ENCODE measurements around the gene GCNA.
A peak's percentile ranks its signal among the peaks of the same experiment; 100 is the strongest.

Gene GCNA, protein sequence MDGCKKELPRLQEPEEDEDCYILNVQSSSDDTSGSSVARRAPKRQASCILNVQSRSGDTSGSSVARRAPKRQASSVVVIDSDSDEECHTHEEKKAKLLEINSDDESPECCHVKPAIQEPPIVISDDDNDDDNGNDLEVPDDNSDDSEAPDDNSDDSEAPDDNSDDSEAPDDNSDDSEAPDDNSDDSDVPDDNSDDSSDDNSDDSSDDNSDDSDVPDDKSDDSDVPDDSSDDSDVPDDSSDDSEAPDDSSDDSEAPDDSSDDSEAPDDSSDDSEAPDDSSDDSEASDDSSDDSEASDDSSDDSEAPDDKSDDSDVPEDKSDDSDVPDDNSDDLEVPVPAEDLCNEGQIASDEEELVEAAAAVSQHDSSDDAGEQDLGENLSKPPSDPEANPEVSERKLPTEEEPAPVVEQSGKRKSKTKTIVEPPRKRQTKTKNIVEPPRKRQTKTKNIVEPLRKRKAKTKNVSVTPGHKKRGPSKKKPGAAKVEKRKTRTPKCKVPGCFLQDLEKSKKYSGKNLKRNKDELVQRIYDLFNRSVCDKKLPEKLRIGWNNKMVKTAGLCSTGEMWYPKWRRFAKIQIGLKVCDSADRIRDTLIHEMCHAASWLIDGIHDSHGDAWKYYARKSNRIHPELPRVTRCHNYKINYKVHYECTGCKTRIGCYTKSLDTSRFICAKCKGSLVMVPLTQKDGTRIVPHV

DNA sequence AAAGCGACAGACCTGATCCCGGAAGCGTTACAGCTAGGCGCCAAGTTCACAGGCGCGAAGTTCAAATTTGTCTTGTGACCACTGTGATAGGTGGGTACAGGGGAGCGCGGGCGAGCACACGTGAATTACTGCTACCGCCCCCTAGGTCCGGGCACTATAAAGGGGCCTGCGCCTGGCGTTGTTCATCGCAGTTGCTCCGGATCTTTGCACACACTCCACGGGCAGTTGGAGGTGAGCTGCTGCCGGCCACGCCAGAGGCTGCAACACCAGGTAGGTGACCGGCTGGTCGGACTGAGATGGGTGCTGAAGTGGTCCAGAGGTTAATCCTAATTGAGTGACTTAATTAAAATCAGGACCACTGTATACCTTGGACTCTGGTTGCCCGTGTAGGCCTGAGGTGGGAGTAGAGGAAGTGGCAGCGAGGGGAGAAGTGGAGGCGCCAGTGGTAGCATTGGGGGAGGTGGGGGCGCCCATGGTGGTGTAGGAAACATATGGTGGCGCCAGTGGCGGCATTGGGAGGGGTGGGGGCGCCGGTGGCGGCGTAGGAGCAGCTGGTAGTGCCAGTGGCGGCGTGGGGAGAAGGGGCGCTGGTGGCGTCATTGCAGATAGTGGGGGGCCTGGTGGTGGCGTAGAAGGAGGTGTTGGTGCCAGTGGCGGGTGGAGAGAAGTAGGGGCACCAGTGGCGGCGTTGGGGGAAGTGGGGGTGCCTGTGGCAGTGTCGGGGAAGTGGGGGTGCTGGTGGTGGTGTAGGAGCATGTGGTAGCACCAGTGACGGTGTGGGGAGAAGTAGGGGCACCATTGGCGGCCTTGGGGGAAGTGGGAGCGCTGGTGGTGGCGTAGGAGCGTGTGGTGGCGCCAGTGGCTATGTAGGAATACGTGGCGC, at the start of gene GCNA:
Gene GCNA (plus strand): TSS at position 185 of the 883 bp plus-strand sequence. CDS start 2,385 bp downstream, outside the sequence.
- DNase-seq, result no peak

DNA sequence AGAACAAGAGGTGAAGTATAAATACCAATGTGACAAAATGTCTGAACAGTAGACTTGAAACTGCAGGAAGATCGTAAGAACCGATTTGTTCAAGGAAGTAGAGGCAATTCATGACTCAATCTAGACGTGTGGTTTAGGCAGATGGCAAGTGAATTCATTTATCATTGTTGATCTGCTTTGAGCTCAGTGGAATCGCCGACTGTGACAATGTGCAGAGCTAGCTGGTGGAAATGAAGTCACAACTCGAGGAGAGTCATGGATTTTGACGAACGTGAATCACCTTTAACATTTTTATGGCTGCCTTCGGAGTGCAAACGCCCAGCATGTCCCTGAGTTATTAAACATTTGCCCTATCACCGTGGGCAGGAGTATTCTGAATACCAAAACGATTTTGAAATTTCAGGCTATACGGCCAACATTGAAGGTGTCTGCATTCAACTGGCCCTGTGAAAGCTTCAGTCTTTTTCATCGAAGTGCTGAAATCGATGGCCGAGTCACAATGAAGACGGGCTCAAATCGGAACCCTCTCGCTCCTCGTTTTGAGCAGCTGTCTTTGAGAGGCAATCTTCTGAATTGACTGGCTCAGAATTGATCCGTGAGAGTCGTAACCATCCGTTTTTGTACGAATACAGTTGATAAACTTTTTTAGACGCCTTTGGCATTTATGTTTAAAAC, 46.0 kb upstream of the GCNA start:
- DNase-seq, result peak; percentile 18

DNA sequence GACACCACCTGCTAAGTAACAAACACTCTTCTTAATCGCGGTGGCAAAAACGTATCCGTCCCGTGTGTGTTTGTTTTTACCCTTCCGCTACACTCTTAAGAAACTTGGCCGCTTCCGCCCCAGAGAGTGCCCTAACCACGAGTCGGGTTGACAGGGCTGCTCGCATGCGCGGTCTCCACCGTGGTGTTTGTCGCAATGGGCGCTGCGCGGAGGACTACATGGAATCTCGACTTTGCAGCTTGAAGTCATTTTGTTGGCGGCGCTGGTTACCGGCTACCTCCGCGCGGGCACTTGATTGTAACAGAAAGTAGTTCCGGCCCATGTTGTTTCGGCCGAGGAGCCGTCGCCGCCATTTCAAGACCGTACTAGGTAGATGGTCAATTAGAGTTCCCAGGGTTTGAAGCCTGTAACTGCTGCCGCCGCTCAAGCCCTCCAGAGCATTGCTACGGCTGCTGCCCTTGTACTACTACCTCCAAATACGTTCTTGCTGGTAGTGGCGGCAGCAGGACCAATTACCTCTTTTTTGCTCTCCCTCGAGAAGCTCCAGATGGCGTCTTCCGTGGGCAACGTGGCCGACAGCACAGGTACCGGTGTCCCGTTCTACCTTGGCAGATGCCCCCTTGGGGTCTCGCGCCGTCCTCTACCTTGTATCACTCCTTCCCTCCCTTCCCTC, 45.3 kb upstream of the GCNA start, which contains the start of gene OGT:
Gene OGT (plus strand): TSS at position 352 of the 673 bp plus-strand sequence. CDS start 196 bp downstream, at position 548.
- DNase-seq, result peak; percentile 84

DNA sequence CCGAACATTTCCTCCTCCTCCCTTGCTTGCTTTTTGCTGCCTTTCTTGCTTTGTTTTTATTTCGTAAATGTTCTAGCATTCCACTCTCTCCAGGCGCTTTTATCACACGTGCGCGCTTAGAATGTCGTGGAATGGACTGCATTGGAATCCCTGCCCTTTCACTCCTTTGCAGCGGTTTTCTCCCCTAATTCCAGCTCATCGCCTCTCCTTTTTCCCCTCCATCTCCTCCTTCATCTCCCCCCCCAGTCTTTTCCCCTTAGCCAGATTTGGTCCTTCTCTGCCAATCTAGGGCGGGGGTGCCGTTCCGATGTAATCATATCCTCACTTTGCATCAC, 44.8 kb upstream of the GCNA start:
- no peak for DNase-seq

DNA sequence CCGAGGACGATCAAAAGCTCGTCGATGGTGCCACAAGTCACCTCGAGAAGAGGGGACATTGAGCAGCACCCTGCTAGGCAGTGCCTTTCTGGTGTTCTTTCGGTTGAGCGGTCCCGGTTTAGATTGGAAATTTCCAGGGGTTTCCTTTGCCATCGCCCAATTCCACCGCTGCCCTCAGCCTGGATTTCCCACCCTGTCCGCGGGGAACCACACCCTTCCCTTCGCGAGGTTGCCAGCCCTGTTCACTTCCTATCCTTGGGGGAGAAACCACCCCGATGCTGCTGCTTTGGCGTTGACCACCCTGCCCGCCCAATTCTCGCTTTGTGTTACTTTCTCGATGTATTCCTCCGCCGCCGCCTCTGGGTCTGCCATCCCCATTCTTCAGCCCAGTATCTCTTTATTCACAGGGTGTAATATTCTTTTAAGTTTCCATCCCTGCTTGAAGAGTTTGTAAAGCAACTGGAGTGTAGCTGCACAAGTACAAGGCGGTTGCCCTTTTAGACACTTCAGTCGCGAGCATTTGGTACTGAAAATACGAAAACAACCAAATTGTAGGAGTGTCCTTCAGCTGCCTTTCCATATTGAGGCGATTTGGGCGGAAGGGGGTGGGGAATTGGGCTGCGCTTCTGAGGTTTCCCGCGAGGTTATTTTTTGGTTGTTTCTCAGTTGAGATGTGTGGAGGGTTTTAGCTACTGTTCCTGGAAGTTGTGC, 44.2 kb upstream of the GCNA start:
- peak; percentile 45 for DNase-seq

DNA sequence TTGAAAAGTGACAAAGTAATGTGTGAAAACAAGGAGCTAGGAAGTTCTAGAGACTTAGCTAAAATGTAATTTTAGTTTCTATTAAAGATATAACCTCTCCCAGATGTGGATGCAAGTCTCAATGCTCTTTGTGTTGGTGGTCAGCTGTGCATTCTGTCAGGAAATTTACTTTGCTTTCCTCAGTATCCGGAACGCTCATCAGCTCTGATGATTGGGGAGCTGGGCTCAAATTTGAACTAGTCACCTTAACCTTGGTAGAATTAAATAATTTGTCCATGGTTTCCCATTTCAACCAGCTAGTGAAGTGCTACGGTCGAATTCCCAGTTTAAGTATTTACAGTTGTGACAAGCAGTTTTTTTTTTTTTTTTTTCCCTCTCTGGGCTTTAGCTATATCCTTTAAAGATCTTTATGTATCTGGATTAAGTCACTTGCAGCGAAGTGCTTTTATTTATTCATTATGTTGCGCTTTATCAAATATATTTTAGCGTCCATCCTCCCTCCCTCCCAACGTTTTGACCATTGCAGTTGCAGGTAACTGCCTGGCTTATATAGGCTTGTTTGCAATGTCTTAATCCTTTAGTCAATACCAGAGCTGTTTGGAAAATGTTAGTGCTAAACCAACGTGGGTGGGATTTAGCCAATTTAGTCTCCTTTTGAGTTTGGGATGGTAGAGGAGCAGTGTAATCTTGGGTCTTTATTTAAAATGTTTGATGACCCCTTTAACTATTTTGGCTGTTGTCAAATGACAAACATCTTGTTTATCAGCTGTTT, 43.3 kb upstream of the GCNA start:
- DNase-seq, result no peak

DNA sequence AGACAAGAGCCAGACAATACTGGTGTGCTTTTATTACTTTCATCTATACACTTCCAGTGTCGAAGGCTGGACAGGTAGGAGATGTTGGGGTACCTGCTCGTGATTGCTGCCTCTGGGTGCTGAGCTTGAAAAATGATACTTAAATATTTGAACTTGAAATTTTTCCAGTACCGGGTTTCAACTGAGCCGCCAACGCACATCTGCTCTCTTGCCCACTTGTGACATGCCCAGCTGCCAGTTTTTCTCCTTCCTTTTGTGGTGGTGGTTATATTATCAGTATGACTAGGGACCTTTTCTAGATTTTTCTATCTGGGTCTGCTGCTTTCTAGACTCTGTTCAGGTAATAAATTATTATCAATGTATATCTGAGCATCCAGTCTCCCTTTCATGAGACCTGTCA, 42.0 kb upstream of the GCNA start:
- DNase-seq, result peak; percentile 17

DNA sequence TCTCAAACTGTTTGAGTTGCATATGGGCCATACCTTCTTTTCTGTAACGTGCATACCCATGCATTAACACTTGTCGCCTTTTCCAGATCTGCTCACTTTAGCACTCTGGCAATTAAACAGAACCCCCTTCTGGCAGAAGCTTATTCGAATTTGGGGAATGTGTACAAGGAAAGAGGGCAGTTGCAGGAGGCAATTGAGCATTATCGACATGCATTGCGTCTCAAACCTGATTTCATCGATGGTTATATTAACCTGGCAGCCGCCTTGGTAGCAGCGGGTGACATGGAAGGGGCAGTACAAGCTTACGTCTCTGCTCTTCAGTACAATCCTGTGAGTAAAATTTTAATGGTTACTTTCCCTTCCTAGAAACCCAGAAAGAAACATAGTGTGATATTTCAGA, 40.5 kb upstream of the GCNA start:
- DNase-seq, result no peak

DNA sequence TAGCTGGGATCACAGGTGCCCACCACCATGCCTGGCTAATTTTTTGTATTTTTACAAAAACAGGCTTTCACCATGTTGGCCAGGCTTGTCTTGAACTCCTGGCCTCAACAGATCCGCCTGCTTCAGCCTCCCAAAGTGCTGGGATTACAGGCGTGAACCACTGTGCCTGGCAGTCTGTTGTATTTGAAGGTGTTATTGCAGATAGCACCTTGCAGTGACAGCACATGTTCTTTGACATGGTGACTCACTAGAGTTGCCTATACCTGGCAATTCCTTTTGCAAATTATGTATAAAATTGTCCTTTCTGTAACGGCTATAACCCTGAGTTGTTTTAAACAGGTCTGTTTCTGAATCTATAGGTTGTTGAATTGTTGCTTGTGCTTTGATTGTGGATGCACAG, 37.4 kb upstream of the GCNA start:
- no peak for DNase-seq

DNA sequence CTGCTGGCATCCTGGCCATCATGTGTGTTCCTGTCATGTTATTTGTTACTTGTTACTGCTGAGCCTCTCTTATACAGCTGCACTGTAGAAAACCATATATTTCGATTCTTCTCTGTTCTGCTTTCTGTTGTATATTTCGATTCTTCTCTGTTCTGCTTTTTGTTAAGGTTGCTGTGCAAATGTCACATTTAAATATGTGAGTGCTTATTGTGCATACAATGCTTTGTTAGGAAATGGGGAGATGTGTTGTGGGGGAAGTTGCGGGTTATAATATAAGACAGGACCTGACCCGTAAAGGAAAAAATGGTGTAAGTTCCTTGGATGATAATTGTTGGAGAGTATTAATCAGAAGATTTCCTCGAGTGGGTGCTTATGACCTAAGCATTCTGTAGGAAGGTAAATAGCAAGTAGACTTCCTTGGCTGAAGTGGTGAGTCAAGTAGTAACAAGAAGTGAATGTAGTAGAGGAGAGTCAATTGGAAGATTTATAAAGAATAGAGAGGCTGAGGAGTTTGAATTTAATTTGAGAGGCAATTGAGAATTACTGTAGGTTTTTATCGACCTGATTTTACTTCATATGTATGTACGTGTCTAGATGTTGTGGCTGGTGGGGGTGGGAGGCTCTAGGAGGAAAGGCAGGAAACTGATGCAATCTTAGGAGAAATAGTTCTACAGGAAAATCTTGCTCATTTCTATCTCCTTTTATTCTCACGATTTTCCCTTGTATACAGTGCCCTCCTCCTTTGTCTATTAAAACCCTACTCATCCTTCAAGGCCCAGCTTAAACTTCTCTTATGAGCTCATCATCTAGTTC, 36.8 kb upstream of the GCNA start:
- no peak for DNase-seq

DNA sequence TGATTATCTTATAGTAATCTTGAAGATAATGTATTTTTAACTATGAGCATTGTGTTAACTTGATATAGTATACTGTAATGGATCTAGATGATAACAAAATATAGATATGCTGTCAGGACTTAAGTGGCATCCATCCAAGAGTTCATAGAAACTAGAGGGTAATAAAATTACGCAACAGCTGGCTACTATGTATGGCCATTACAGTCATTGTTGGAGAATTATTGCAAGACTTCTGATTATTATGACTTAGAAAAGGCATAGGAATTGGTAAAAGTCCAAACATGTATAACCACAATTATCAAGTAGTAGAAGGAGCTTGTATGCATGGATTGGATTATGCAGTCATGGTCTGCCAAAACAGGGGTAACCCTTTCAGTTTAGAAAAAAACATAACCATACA, 35.8 kb upstream of the GCNA start:
- DNase-seq, result no peak

DNA sequence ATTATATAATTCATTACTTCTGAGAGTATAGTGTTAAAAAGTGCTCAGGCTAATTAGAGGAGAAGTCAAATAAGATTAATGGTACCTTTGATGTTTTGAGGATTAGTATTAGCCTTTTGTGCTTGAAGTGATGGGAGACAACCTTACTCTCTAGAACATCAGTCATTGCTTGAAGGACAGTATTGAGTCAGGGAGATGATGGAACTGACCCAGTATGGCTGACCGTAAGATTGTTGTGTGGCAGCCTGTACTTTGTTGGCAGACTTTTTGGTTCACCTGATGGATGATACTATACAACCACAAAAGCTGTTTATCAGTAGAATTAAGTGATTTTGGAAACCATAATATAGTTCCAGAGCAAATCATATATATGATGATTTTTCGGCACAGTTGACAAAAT, 35.4 kb upstream of the GCNA start:
- DNase-seq, result no peak

DNA sequence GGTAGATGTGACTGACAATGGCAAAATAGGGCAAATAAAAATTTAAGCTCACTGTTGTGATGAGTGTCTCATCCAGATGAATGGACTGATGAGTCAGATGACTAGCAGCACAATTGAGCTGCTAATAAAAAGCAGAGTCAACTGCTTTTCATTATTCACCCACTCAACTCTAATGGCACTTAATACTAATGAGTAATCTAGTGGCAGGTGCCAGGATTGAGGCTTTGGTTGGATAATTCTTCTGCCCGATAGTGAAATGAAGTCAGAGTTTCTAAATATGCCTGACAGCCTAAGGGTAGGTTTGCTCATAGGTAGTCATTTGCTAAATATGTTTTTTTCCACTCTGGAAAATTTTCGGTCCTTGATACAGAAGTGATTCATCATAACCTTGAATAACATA, 34.9 kb upstream of the GCNA start:
- DNase-seq, result no peak

DNA sequence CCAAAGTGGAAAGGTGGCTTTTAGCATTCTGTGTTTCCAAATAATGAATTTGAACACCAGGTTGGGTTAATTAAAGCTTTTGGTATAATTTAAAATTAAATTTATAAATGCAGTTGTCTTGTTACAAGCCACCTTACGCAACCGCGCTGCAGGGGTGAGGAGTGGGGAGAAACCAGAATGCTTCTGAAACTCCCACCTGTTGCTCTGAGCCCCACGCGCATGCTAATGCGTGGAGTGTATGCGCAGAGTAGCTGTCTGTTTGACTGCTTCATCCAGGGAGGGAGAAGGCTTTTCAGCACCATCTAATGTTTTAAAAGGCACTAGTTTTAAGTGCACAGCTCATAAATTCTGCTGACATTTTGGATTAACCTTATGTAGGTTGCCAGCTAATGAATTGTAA, 32.9 kb upstream of the GCNA start:
- no peak for DNase-seq

DNA sequence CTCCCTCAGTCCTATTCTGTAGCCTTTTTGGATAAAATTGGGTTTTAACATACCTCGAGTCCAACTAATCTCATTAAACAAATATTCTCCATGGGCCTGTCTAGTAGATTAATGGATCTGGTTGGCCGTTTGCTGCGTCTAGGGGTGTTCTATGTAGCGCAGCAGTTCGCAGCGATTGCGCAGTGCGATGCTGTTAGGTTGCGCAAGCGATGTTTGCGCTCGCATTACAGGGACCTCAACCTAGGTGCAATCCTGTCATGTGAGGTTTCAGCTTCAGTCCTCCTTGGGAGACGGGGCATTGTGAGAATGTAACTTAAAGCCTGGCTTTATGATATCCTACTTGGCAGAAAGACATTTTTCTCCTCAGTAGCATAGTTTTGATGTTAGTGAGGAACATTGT, 31.4 kb upstream of the GCNA start:
- DNase-seq, result no peak

DNA sequence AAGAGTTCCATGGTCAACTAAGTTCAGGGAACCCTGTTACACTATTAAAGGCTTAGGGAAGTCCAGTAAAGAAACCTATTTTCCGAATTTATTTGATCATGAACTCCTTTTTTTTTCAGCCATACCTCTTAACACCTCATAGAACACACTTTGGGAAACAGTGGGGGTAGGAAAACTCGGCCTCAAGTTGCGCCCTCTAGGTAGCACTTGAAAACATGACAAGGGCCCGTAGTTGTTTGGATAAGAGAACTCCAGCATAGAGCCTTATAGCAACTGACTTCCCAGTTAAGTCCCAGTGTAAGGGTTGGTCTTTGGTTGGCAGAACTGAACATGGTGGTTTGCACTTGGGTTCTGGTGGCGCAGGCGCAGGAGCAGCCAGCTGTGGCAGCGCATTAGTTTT, 30.9 kb upstream of the GCNA start:
- no peak for DNase-seq

DNA sequence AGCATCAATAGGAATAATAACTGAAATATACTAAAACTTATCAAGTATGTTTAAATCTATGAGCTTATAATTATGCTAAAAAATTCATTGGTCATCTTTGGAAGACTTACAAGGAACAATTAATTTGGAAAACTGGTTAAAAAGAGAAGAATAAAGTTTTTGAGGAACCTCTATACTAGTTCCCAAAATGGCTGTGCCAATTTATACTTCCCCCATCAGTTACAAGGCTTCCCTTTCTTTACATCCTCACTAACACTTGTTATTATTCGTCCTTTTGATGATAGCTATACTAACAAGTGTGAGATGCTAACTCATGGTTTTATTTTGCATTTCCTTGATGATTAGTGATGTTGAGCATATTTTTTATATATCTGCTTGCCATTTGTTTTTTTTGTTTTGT, 28.3 kb upstream of the GCNA start:
- no peak for DNase-seq

DNA sequence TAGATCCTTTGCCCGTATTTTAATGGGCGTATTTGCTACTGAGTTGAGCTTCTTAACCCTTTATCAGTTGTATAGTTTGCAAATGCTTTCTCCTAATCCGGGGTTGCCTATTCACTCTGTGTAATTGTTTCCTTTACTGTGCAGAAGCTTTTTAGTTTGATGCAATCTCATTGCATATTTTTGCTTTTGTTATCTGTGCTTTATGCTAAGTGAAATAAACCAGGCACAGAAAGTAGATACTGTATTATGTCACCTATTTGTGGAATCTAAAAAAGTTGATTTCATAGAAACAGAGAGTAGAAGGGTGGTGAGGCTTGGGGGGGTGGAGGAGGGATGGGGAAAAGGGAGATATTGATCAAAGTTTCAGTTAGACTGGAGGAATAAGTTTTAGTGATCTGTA, 27.7 kb upstream of the GCNA start:
- no peak for DNase-seq

DNA sequence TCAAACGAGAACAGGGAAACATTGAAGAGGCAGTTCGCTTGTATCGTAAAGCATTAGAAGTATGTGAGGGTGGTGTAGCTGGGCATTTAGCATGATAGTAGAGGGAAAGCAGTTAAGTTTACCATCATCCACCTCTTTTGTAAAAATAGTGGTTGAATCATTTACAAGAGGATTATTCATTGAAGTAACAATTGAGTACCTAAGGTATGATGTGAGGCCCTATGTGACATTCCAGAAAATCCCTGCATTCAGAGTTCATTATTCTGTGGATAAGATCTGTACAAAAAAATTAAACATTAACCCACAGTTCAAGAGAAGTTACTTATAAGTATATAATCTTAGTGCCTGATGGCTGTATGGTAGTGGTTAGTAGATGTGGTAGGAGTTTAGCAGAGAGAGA, 22.2 kb upstream of the GCNA start:
- DNase-seq, result no peak

DNA sequence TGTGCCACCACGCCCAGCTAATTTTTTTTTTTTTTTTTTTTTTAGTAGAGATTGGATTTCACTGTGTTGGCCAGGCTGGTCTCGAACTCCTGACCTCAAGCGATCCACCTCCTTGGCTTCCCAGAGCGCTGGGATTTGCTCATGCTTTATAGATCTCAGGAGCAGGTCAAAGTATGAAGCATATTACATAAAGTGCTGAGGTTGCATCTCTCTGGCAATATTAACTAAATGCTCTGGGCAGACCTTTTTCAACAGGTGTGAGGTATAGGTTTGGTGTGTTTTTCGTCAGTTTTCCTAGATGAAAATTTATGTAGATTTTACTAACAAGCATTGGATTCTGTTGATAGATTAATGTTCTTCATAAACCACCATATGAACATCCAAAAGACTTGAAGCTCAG, 19.3 kb upstream of the GCNA start:
- DNase-seq, result no peak
